HCT116 (cell line): ENCODE results near the gene ATG101. TPM values are rescaled to one million over a fixed set of nuclear protein-coding genes. Genes with fewer than 3 reads are reported as not detected.

Experiments used
- ATAC-seq: fragments of 200-7000 bp; cut with Tn5 transposase; 2 replicates; pipeline ENCODE4 v1.9.1; 2020; ENCODE audit warnings: mild to moderate bottlenecking, moderate library complexity
- BruUV-seq: library from RNA; stranded (reverse); fragments of 400-500 nt; replicated peaks from 2 replicates; lab custom pipeline; 2021; lab: Mats Ljungman, UMichigan
- CTCF ChIA-PET: fragments of 300-600 bp; sonication (Branson Sonifier 250); formaldehyde crosslinking; loops from one replicate; lab custom pipeline; 2021; ENCODE audit warnings: antibody characterized with exemption; lab: Charles Lee
- POLR2A ChIA-PET: fragments of 300-600, 350-600 bp; sonication (Branson Sonifier 250); formaldehyde crosslinking; loops from one replicate; lab custom pipeline; 2021; ENCODE audit warnings: antibody characterized with exemption; lab: Charles Lee
- RAD21 ChIA-PET, 2 experiments: fragments of 300-600 bp; sonication (Branson Sonifier 250); formaldehyde crosslinking; loops; one replicate each; lab custom pipeline; 2023; ENCODE audit warnings: low total read pairs in 2 of 2; ENCODE audit not compliant: uncharacterized antibody in 2 of 2, unreplicated experiment in 2 of 2, low non-redundant PET in 1 of 2; lab: Charles Lee
- DNase-seq: peaks from one replicate; pipeline ENCODE4 v3.0.0-alpha.2; 2010; ENCODE audit warnings: low read depth, low spot score
- H2AFZ ChIP-seq: fragments of 200-600 bp; shearing (Covaris generic), sonication (generic); 2 replicates; pipeline ENCODE4 v1.6.1; 2017; ENCODE audit warnings: low read depth, mixed run types, mixed read lengths, antibody characterized with exemption, low read length; ENCODE audit not compliant: poor library complexity, severe bottlenecking
- H3K27ac ChIP-seq: 2 replicates; pipeline ENCODE4 v1.5.1; 2012; ENCODE audit warnings: low read depth, low read length
- H3K27me3 ChIP-seq: fragments of 200-600 bp; sonication (generic); 2 replicates; pipeline ENCODE4 v1.6.1; 2016; ENCODE audit warnings: mixed run types, low read length, mixed read lengths; ENCODE audit not compliant: insufficient read depth
- H3K36me3 ChIP-seq, 2 experiments: fragments of 200-500 bp in 1 of 2; fragments of 200-600 bp in 1 of 2; sonication (Bioruptor generic) in 1 of 2; sonication (generic) in 1 of 2; 2 replicates each; pipeline versions ENCODE4 v1.5.1 to v1.6.1; 2014 to 2016; ENCODE audit warnings: low read length in 2 of 2, inconsistent platforms in 1 of 2, mixed read lengths in 1 of 2, mixed run types in 1 of 2; ENCODE audit not compliant: insufficient read depth in 2 of 2, control insufficient read depth in 1 of 2
- H3K4me1 ChIP-seq, 2 experiments: fragments of 200-600 bp in 1 of 2; sonication (generic) in 1 of 2; 2 replicates each; pipeline versions ENCODE4 v1.5.1 to v1.6.1; 2012 to 2017; ENCODE audit warnings: low read length in 2 of 2, inconsistent platforms in 1 of 2, mild to moderate bottlenecking in 1 of 2, mixed read lengths in 1 of 2, mixed run types in 1 of 2, moderate library complexity in 1 of 2; ENCODE audit not compliant: insufficient read depth in 2 of 2, control insufficient read depth in 1 of 2
- H3K4me2 ChIP-seq: fragments of 200-600 bp; sonication (generic); 2 replicates; pipeline ENCODE4 v1.6.1; 2017; ENCODE audit warnings: mixed run types, low read length, mixed read lengths
- H3K4me3 ChIP-seq, 2 experiments: fragments of 200-600 bp in 1 of 2; sonication (generic) in 1 of 2; replicated peaks in 1 of 2; 2 replicates each; pipeline ENCODE4 v1.5.1; 2011 to 2016; ENCODE audit warnings: low read length in 2 of 2, control low read depth in 1 of 2, low read depth in 1 of 2, mild to moderate bottlenecking in 1 of 2, mixed read lengths in 1 of 2, mixed run types in 1 of 2
- H3K79me2 ChIP-seq: fragments of 200-600 bp; sonication (generic); 2 replicates; pipeline ENCODE4 v1.6.1; 2017; ENCODE audit warnings: mild to moderate bottlenecking, mixed run types, low read length, moderate library complexity, mixed read lengths; ENCODE audit not compliant: insufficient read depth
- H3K9ac ChIP-seq: fragments of 200-600 bp; sonication (generic); 2 replicates; pipeline ENCODE4 v1.6.1; 2016; ENCODE audit warnings: low read length, mixed read lengths
- H3K9me2 ChIP-seq: fragments of 200-600 bp; sonication (generic), shearing (Covaris generic); 2 replicates; pipeline ENCODE4 v1.6.1; 2017; ENCODE audit warnings: mixed run types, mild to moderate bottlenecking, moderate library complexity; ENCODE audit not compliant: insufficient read depth
- H3K9me3 ChIP-seq, 2 experiments: fragments of 200-500 bp in 1 of 2; fragments of 200-600 bp in 1 of 2; sonication (Bioruptor generic) in 1 of 2; sonication (generic) in 1 of 2; 2 replicates each; pipeline ENCODE4 v1.6.1; 2014 to 2017; ENCODE audit warnings: low read length in 2 of 2, mixed read lengths in 2 of 2, inconsistent platforms in 1 of 2, low read depth in 1 of 2, mild to moderate bottlenecking in 1 of 2, mixed run types in 1 of 2, moderate library complexity in 1 of 2; ENCODE audit not compliant: control insufficient read depth in 1 of 2, insufficient read depth in 1 of 2
- H4K20me1 ChIP-seq: fragments of 200-600 bp; sonication (generic), shearing (Covaris generic); 2 replicates; pipeline ENCODE4 v1.6.1; 2017; ENCODE audit warnings: mixed run types, mild to moderate bottlenecking, moderate library complexity; ENCODE audit not compliant: insufficient read depth
- CBX3 ChIP-seq: IDR thresholded peaks from 2 replicates; pipeline ENCODE4 v1.6.1; 2012; ENCODE audit warnings: low read depth
- EGR1 ChIP-seq: IDR thresholded peaks from 2 replicates; pipeline ENCODE4 v1.6.1; 2012; ENCODE audit warnings: low read depth
- EZH2 ChIP-seq: fragments of 200-600 bp; sonication (generic); IDR thresholded peaks from 2 replicates; pipeline ENCODE4 v1.6.1; 2017; ENCODE audit warnings: antibody characterized with exemption, mixed run types
- FOSL1 ChIP-seq: IDR thresholded peaks from 2 replicates; pipeline ENCODE4 v1.6.1; 2012; ENCODE audit warnings: low read depth
- JUND ChIP-seq: IDR thresholded peaks from 2 replicates; pipeline ENCODE4 v1.6.1; 2012
- RAD21 ChIP-seq: IDR thresholded peaks from 2 replicates; pipeline ENCODE4 v1.6.1; 2012; ENCODE audit warnings: low read depth, mild to moderate bottlenecking
- SIN3A ChIP-seq: IDR thresholded peaks from 2 replicates; pipeline ENCODE4 v1.6.1; 2012; ENCODE audit warnings: low read depth
- SP1 ChIP-seq: IDR thresholded peaks from 2 replicates; pipeline ENCODE4 v1.6.1; 2012; ENCODE audit warnings: low read depth
- YY1 ChIP-seq: IDR thresholded peaks from 2 replicates; pipeline ENCODE4 v1.6.1; 2011; ENCODE audit warnings: low read length, low read depth, moderate library complexity, mild to moderate bottlenecking; ENCODE audit not compliant: insufficient replicate concordance; ENCODE audit errors: extremely low read depth
- ZFX ChIP-seq: fragments of 450-650 bp; IDR thresholded peaks from 2 replicates; pipeline ENCODE4 v1.6.1; 2017
- intact Hi-C: fragments of 100-400 bp; cut with micrococcal nuclease; formaldehyde crosslinking; loops from 2 replicates; pipeline ENCODE4 v1.10.0; 2022
- total RNA-seq: library from RNA; stranded (reverse); gene quantifications from one replicate; pipeline ENCODE4 v1.2.1, GENCODE V29; 2021; ENCODE audit not compliant: unreplicated experiment
- TF ChIP-seq, protein P1 (sequence below): IDR thresholded peaks from 2 replicates; pipeline ENCODE4 v1.6.1; 2012
- TF ChIP-seq, protein P2 (sequence below): IDR thresholded peaks from 2 replicates; pipeline ENCODE4 v1.6.1; 2012; ENCODE audit warnings: low read depth
- TF ChIP-seq, protein P3 (sequence below), 3 experiments: fragments of 200-600 bp in 1 of 3; sonication (generic) in 1 of 3; IDR thresholded peaks in 2 of 3; conservative IDR thresholded peaks in 1 of 3; 2 replicates each; pipeline ENCODE4 v1.5.1; 2012 to 2017; ENCODE audit warnings: low read depth in 2 of 3, low read length in 2 of 3, antibody characterized with exemption in 1 of 3, borderline replicate concordance in 1 of 3, control low read depth in 1 of 3, mild to moderate bottlenecking in 1 of 3, mixed read lengths in 1 of 3, mixed run types in 1 of 3, moderate library complexity in 1 of 3; ENCODE audit not compliant: insufficient read depth in 1 of 3

Gene ATG101
- total RNA-seq, 1 experiment from 2014 or later = 49.2 TPM

DNA sequence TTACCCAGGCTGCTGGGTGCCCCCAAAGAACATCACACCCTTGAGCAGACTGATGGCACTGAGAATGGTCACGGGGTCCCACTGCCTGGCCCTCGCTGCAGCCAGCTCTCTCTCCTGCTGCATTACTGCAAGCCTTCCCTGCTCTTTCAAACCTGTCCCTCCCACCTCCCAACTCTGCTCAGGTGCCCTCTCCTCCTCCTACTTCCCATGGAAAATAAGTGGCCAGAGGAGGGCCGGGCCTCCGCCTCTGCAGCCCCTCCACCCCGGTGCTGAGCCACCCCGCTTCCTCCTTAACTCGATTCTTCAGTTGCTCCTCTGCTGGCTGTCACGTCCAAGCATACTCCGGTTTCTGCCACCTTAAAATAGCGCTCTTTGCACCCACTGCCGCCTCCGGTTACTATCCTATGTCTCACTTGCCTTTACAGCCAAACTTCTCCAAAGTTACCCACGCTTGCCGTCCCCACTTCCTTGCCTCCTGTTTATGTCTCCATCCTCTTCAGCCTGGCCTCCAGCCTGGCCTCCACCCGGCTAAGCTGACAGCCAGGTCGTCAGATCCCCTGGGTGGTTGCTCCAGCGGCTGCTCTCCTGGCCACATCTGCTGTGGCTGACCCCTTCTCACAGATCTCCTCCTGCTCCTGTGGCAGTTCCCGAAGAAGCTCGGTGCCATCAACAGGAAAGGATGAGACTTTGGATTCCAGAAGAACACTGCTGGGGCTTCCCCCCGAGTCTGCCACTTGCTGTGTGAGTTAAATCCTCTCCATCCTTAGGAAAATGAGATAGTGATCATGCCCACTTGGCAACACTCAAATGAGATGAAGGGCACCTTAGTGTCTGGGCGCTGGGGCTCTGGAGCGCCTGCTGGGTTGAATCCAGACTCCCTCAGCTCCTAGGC is 17.4 kb downstream of the ATG101 start:
- peaks cover 3 to 10% of the 10 kb centered on the region in 2 experiments for H3K4me1 ChIP-seq
- ChIA-PET POLR2A (no interaction called here), CTCF (interaction anchor here (1.0 to 8.9 kb wide), 3 partner anchors 34 to 62 kb away, joined by 3 to 123 read pairs (median 5); no protein-coding TSS in a partner anchor), RAD21 (no interaction called here)
- TF ChIP-seq SIN3A (no peak), FOSL1 (no peak), SP1 (no peak), RAD21 (no peak), CBX3 (no peak), EZH2 (no peak), JUND (no peak), YY1 (no peak), EGR1 (no peak), ZFX (no peak)
- TF ChIP-seq, protein P1, sequence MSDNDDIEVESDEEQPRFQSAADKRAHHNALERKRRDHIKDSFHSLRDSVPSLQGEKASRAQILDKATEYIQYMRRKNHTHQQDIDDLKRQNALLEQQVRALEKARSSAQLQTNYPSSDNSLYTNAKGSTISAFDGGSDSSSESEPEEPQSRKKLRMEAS = no peak
- TF ChIP-seq, protein P2, sequence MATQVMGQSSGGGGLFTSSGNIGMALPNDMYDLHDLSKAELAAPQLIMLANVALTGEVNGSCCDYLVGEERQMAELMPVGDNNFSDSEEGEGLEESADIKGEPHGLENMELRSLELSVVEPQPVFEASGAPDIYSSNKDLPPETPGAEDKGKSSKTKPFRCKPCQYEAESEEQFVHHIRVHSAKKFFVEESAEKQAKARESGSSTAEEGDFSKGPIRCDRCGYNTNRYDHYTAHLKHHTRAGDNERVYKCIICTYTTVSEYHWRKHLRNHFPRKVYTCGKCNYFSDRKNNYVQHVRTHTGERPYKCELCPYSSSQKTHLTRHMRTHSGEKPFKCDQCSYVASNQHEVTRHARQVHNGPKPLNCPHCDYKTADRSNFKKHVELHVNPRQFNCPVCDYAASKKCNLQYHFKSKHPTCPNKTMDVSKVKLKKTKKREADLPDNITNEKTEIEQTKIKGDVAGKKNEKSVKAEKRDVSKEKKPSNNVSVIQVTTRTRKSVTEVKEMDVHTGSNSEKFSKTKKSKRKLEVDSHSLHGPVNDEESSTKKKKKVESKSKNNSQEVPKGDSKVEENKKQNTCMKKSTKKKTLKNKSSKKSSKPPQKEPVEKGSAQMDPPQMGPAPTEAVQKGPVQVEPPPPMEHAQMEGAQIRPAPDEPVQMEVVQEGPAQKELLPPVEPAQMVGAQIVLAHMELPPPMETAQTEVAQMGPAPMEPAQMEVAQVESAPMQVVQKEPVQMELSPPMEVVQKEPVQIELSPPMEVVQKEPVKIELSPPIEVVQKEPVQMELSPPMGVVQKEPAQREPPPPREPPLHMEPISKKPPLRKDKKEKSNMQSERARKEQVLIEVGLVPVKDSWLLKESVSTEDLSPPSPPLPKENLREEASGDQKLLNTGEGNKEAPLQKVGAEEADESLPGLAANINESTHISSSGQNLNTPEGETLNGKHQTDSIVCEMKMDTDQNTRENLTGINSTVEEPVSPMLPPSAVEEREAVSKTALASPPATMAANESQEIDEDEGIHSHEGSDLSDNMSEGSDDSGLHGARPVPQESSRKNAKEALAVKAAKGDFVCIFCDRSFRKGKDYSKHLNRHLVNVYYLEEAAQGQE = no peak
- TF ChIP-seq, protein P3, sequence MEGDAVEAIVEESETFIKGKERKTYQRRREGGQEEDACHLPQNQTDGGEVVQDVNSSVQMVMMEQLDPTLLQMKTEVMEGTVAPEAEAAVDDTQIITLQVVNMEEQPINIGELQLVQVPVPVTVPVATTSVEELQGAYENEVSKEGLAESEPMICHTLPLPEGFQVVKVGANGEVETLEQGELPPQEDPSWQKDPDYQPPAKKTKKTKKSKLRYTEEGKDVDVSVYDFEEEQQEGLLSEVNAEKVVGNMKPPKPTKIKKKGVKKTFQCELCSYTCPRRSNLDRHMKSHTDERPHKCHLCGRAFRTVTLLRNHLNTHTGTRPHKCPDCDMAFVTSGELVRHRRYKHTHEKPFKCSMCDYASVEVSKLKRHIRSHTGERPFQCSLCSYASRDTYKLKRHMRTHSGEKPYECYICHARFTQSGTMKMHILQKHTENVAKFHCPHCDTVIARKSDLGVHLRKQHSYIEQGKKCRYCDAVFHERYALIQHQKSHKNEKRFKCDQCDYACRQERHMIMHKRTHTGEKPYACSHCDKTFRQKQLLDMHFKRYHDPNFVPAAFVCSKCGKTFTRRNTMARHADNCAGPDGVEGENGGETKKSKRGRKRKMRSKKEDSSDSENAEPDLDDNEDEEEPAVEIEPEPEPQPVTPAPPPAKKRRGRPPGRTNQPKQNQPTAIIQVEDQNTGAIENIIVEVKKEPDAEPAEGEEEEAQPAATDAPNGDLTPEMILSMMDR (IDR thresholded peaks at IDR 0.05 in 2 of 3, conservative IDR thresholded peaks at IDR 0.05 in 1 of 3; ENCODE audit: borderline replicate concordance in 1 of 3, insufficient read depth in 1 of 3, low read depth in 2 of 3, low read length in 2 of 3) = no peak
- H3K79me2 ChIP-seq = no peaks in the 10 kb centered on the region
- peaks cover 23% of the 10 kb centered on the region for H3K27me3 ChIP-seq
- no peak overlapping the region for H2AFZ ChIP-seq
- no peaks in the 10 kb centered on the region for H4K20me1 ChIP-seq
- H3K9me3 ChIP-seq = no peaks in the 10 kb centered on the region
- H3K4me2 ChIP-seq = no peak overlapping the region
- H3K4me3 ChIP-seq = no peak overlapping the region
- intact Hi-C loops = no loop called here
- H3K9me2 ChIP-seq = no peaks in the 10 kb centered on the region
- BruUV-seq = no TSS peak
- H3K36me3 ChIP-seq = no peaks in the 10 kb centered on the region
- DNase-seq (no peak), ATAC-seq (no peak)
- H3K9ac ChIP-seq = no peak overlapping the region
- no peak overlapping the region for H3K27ac ChIP-seq
